Natural killer cell (primary cell): ENCODE data around the gene AP3B2. TPM values are rescaled to one million over a fixed set of nuclear protein-coding genes. Genes with fewer than 3 reads are reported as not detected.
"Not testable (repeated sequence)": the region's sequence is repeated elsewhere in the genome, so short reads cannot be mapped to it uniquely, and the experiment has no call there.

Experiments
- ATAC-seq, 3 donors: fragments of 150-1000 bp in 2 of 3; fragments of 200-7000 bp in 1 of 3; cut with Tn5 transposase; 1 replicate in 1 of 3; 2 replicates in 2 of 3; pipeline ENCODE4 v1.10.0; 2021; ENCODE audit warnings: mild to moderate bottlenecking in 2 of 3, moderate library complexity in 2 of 3
- DNase-seq, 2 donors: peaks; one replicate each; pipeline versions ENCODE4 v3.0.0 to v3.0.0-alpha.2; 2013 to 2021; ENCODE audit warnings: mixed read lengths in 1 of 2
- H3K27ac ChIP-seq: one replicate; pipeline ENCODE4 v1.5.1; 2013; ENCODE audit warnings: mild to moderate bottlenecking, low read length
- H3K27me3 ChIP-seq: one replicate; pipeline ENCODE4 v1.6.1; 2013; ENCODE audit warnings: low read length; ENCODE audit not compliant: control insufficient read depth, insufficient read depth
- H3K36me3 ChIP-seq: one replicate; pipeline ENCODE4 v1.6.1; 2013; ENCODE audit warnings: low read length; ENCODE audit not compliant: control insufficient read depth, insufficient read depth
- H3K4me1 ChIP-seq: one replicate; pipeline ENCODE4 v1.6.1; 2013; ENCODE audit warnings: low read length; ENCODE audit not compliant: control insufficient read depth, insufficient read depth
- H3K4me3 ChIP-seq: one replicate; pipeline ENCODE4 v1.5.1; 2013; ENCODE audit warnings: low read length
- H3K9me3 ChIP-seq: one replicate; pipeline ENCODE4 v1.6.1; 2013; ENCODE audit warnings: low read length; ENCODE audit not compliant: control insufficient read depth, insufficient read depth
- H3K27ac Mint-ChIP-seq, 2 donors: one replicate each; pipeline ENCODE4 v1.8.0; 2022; ENCODE audit warnings: mild to moderate bottlenecking in 2 of 2, mixed read lengths in 2 of 2, moderate library complexity in 1 of 2
- H3K27me3 Mint-ChIP-seq, 2 donors: one replicate each; pipeline ENCODE4 v1.8.0; 2022; ENCODE audit warnings: low read depth in 2 of 2, mixed read lengths in 2 of 2
- H3K36me3 Mint-ChIP-seq: one replicate; pipeline ENCODE4 v1.8.0; 2022; ENCODE audit warnings: mixed read lengths
- H3K4me1 Mint-ChIP-seq, 2 donors: one replicate each; pipeline ENCODE4 v1.8.0; 2022; ENCODE audit warnings: mixed read lengths in 2 of 2
- H3K4me3 Mint-ChIP-seq: one replicate; pipeline ENCODE4 v1.8.0; 2022; ENCODE audit warnings: mild to moderate bottlenecking, moderate library complexity, mixed read lengths
- H3K9me3 Mint-ChIP-seq, 2 donors: one replicate each; pipeline ENCODE4 v1.8.0; 2022; ENCODE audit warnings: mixed read lengths in 2 of 2
- CTCF ChIP-seq: fragments of 200-600 bp; IDR thresholded peaks from one replicate; pipeline ENCODE4 v1.8.0; 2022; ENCODE audit warnings: antibody characterized with exemption
- WGBS: methylation state at CpG from one replicate; pipeline ENCODE4 v1.1.7; 2013; ENCODE audit warnings: missing lambda C conversion rate; ENCODE audit not compliant: insufficient coverage; 5-methylcytosine and 5-hydroxymethylcytosine counted together
- intact Hi-C: fragments of 100-400 bp; cut with micrococcal nuclease; formaldehyde crosslinking; loops from one replicate; pipeline ENCODE4 v1.14.2; 2022
- total RNA-seq, 4 donors: library from RNA; stranded (reverse); fragments of 120-200 nt in 1 of 4; gene quantifications; one replicate each; pipeline versions ENCODE4 v1.2.3 to v1.2.4, GENCODE V29; 2013 to 2022

The AP3B2 gene
- total RNA-seq, 3 donors from 2014 or later (not counting 1 experiment from before 2014, with no cell fraction given) = 0.59 TPM; not detected in 2

GRCh38 chr15:82712036-82712435 lies 2.4 kb upstream of the AP3B2 start:
- Mint-ChIP-seq H3K36me3 (no peaks in the 10 kb centered on the region), H3K4me3 (no peak overlapping the region), H3K9me3 (peaks cover 2 to 3% of the 10 kb centered on the region in 2 donors), H3K4me1 (peaks cover 5 to 6% of the 10 kb centered on the region in 2 donors), H3K27me3 (peaks cover 0 to 18% of the 10 kb centered on the region in 2 donors), H3K27ac (no peak overlapping the region)
- H3K9me3 ChIP-seq = no peaks in the 10 kb centered on the region
- H3K27ac ChIP-seq = no peak overlapping the region
- no peak for TF ChIP-seq CTCF
- H3K27me3 ChIP-seq = no peaks in the 10 kb centered on the region
- H3K4me3 ChIP-seq = no peak overlapping the region
- intact Hi-C loops = no loop called here
- ATAC-seq (no peak), DNase-seq (no peak)
- H3K4me1 ChIP-seq = peaks cover 12% of the 10 kb centered on the region
- no peaks in the 10 kb centered on the region for H3K36me3 ChIP-seq
- WGBS = 79% methylated on average over 3 of the region's 3 CpGs

GRCh38 chr15:82710926-82711490 lies 1.3 kb upstream of the AP3B2 start:
- Mint-ChIP-seq H3K4me3 (peak overlapping the region; percentile 75), H3K27me3 (peaks cover 0 to 18% of the 10 kb centered on the region in 2 donors), H3K36me3 (no peaks in the 10 kb centered on the region), H3K4me1 (peaks cover 5 to 6% of the 10 kb centered on the region in 2 donors), H3K27ac (no peak overlapping the region), H3K9me3 (no peaks in the 10 kb centered on the region)
- Histone ChIP-seq H3K9me3 (no peaks in the 10 kb centered on the region), H3K4me1 (peaks cover 12% of the 10 kb centered on the region), H3K27ac (no peak overlapping the region), H3K36me3 (no peaks in the 10 kb centered on the region), H3K4me3 (no peak overlapping the region), H3K27me3 (no peaks in the 10 kb centered on the region)
- intact Hi-C loops = no loop called here
- DNase-seq (no peak), ATAC-seq (no peak)
- 96% methylated on average over 26 of the region's 26 CpGs for WGBS
- no peak for TF ChIP-seq CTCF

- Mint-ChIP-seq H3K4me1 (peaks cover 5 to 6% of the 10 kb centered on the region in 2 donors), H3K4me3 (peak overlapping the region; percentile 75), H3K27me3 (peaks cover 0 to 18% of the 10 kb centered on the region in 2 donors), H3K36me3 (no peaks in the 10 kb centered on the region), H3K27ac (no peak overlapping the region), H3K9me3 (no peaks in the 10 kb centered on the region)
- Histone ChIP-seq H3K27ac (no peak overlapping the region), H3K9me3 (no peaks in the 10 kb centered on the region), H3K4me3 (peak overlapping the region; percentile 24), H3K36me3 (no peaks in the 10 kb centered on the region), H3K27me3 (no peaks in the 10 kb centered on the region), H3K4me1 (peaks cover 12% of the 10 kb centered on the region)
- no peak for ATAC-seq
- TF ChIP-seq CTCF = no peak
- no peak for DNase-seq
- WGBS = 19% methylated on average over 14 of the region's 14 CpGs
- intact Hi-C loops = no loop called here
Observed at GRCh38 chr15:82710208-82710555, 507 bp upstream of the AP3B2 start.

- Histone ChIP-seq H3K4me3 (no peak overlapping the region), H3K27ac (no peak overlapping the region), H3K4me1 (peaks cover 12% of the 10 kb centered on the region), H3K9me3 (no peaks in the 10 kb centered on the region), H3K27me3 (no peaks in the 10 kb centered on the region), H3K36me3 (no peaks in the 10 kb centered on the region)
- ATAC-seq (no peak), DNase-seq (no peak)
- TF ChIP-seq CTCF = no peak
- intact Hi-C loops = no loop called here
- Mint-ChIP-seq H3K27ac (no peak overlapping the region), H3K9me3 (no peaks in the 10 kb centered on the region), H3K4me3 (no peak overlapping the region), H3K4me1 (peaks cover 5 to 6% of the 10 kb centered on the region in 2 donors), H3K27me3 (peaks cover 0 to 18% of the 10 kb centered on the region in 2 donors), H3K36me3 (no peaks in the 10 kb centered on the region)
- WGBS = 2% methylated on average over 15 of the region's 15 CpGs
Observed at GRCh38 chr15:82709081-82709420, 624 bp downstream of the AP3B2 start.

GRCh38 chr15:82705856-82706255 lies 3.8 kb downstream of the AP3B2 start:
- H3K36me3 ChIP-seq, H3K9me3 ChIP-seq, H3K4me3 Mint-ChIP-seq, intact Hi-C loops, DNase-seq, H3K4me1 Mint-ChIP-seq, H3K27ac Mint-ChIP-seq, ATAC-seq, H3K4me3 ChIP-seq, H3K36me3 Mint-ChIP-seq, H3K27ac ChIP-seq, H3K9me3 Mint-ChIP-seq, H3K27me3 ChIP-seq: not testable (repeated sequence)
- peaks cover 0 to 11% of the 10 kb centered on the region in 2 donors for H3K27me3 Mint-ChIP-seq
- WGBS = 94% methylated on average over 8 of the region's 8 CpGs
- H3K4me1 ChIP-seq = peaks cover 12% of the 10 kb centered on the region
